Measurements from ENCODE around the gene TSR3. TPM values are rescaled to one million over a fixed set of nuclear protein-coding genes. Genes with fewer than 3 reads are reported as not detected.

TSR3 gene
- polyA plus RNA-seq, 1 of the 3 experiments (the other 2 are of a cell fraction), result 87.3 TPM

DNA sequence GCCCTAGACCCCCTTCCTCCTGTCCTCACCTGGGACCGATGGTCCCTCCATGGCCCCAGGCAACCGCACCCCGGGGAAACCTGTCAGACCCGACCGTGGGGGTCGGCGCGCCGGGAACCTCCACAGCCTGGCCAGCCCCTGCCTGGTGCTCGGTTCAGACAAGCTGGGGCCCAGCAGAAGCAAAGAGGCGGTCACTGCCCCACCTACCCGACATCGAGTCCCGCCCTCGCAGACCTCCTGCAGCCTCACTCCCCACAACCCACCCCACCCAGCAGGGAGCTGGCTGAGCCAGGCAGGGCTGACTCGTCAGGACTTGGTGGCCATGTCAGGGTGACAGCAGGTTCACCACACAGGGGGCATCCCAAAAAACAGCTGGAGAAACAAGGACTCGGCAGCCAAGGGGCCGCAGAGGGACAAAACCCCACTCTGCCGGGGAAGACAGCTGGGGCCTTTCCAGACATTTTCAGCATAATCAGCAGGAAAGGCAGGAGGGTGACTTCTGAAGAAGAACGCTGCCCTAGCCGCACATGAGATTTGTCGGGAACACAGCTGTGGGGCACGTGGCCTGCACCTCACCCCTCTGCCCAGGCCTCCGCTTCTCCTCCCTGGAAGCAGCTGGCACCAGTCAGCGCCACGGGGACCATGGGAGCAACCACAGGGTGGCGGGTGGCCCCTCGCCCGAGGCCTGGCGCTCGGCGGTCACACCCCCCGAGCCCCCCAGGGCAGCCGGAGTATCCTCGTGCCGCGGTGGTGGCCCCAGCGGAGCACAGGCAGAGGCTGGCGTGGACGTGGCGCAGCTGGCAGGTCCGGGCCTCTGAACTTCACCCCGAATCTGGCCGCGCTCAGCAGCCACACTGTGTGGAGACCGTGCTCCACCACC is 23.0 kb upstream of the TSR3 start:
- POLR2A ChIA-PET, result no interaction called here

DNA sequence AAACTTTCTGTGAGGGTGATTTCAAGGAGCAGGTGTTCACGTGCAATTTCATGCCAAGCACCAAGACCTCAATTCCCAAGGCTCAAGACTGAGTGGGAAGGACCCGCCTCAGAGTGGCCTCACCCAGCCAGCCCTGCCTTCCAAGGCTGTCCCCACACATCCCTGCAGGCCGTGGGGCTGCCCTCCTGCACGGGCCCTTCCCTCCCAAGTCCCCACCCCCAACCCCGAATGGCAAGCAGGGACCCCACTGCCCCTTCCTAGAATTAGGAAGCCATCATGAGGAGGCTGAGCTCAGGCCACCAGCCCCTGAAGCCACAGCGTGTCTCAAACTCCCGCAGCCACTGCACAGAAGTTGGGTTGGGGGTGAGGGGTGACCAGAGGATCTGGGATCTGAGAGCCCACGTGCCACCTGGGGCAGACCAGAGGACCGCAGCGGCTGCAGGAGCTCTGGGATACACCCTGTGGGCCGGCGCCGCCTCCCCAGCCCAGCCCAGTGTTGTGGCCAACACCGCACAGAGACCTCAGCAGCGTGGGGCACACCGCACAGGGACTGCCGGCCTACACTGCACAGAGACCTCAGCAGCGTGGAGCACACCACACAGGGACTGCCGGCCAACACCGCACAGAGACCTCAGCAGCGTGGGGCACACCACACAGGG is 20.7 kb upstream of the TSR3 start:
- Histone ChIP-seq H3F3A (replicated peaks; ENCODE audit: insufficient read depth) (no peaks in the 10 kb centered on the region), H3K27me3 (ENCODE audit: insufficient read depth) (no peaks in the 10 kb centered on the region), H3K4me2 (no peak overlapping the region), H3K36me3 (replicated peaks in 1 of 2; ENCODE audit: control insufficient read depth in 1 of 2, insufficient read depth in 2 of 2, low read length in 1 of 2) (peaks cover 3 to 13% of the 10 kb centered on the region in 2 experiments), H3K4me1 (ENCODE audit: control insufficient read depth in 1 of 2, insufficient read depth in 2 of 2, low read depth in 1 of 2, low read length in 1 of 2) (no peaks in the 10 kb centered on the region), H3K4me3 (ENCODE audit: low read depth in 2 of 2, low read length in 1 of 2) (no peak overlapping the region), H4K20me1 (ENCODE audit: insufficient read depth) (no peaks in the 10 kb centered on the region), H2AFZ (ENCODE audit: low read depth) (no peak overlapping the region), H3K9me3 (no peaks in the 10 kb centered on the region), H3K9ac (no peak overlapping the region), H3K79me2 (ENCODE audit: insufficient read depth) (no peaks in the 10 kb centered on the region; the same call in 1 of the 2 replicates), H3K9me2 (no peaks in the 10 kb centered on the region), H3K27ac (ENCODE audit: low read depth in 2 of 2, low read length in 1 of 2) (no peak overlapping the region)
- TF ChIP-seq JUND (IDR thresholded peaks at IDR 0.05), result no peak
- no peak for TF ChIP-seq RFX5 (IDR thresholded peaks at IDR 0.05; ENCODE audit: low read length)
- TF ChIP-seq FOSL2 (IDR thresholded peaks at IDR 0.05; ENCODE audit: borderline replicate concordance, low read depth), result no peak
- TF ChIP-seq GABPA (IDR thresholded peaks at IDR 0.05; ENCODE audit: low read depth), result no peak
- TF ChIP-seq RXRA (IDR thresholded peaks at IDR 0.05; ENCODE audit: borderline replicate concordance, low read depth), result no peak
- no peak for TF ChIP-seq YY1 (IDR thresholded peaks at IDR 0.05; ENCODE audit: low read depth)
- no peak for TF ChIP-seq GATA2 (CRISPR knock-in tag; IDR thresholded peaks at IDR 0.05)
- no peak for TF ChIP-seq TEAD4 (IDR thresholded peaks at IDR 0.05; ENCODE audit: borderline replicate concordance, insufficient read depth)
- no peak for TF ChIP-seq FOXJ3 (CRISPR knock-in tag; IDR thresholded peaks at IDR 0.05)
- TF ChIP-seq EP300 (IDR thresholded peaks at IDR 0.05; ENCODE audit: borderline replicate concordance in 1 of 2, low read depth in 1 of 2, low read length in 1 of 2), result no peak
- TF ChIP-seq RCOR1 (IDR thresholded peaks at IDR 0.05; ENCODE audit: low read length), result no peak
- TF ChIP-seq POLR2AphosphoS5 (IDR thresholded peaks at IDR 0.05; ENCODE audit: low read depth, low read length), result no peak
- TF ChIP-seq, protein P1, sequence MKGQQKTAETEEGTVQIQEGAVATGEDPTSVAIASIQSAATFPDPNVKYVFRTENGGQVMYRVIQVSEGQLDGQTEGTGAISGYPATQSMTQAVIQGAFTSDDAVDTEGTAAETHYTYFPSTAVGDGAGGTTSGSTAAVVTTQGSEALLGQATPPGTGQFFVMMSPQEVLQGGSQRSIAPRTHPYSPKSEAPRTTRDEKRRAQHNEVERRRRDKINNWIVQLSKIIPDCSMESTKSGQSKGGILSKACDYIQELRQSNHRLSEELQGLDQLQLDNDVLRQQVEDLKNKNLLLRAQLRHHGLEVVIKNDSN (IDR thresholded peaks at IDR 0.05; ENCODE audit: borderline replicate concordance, low read depth), result no peak
- no peak for TF ChIP-seq SIN3A (IDR thresholded peaks at IDR 0.05; ENCODE audit: borderline replicate concordance, low read depth, low read length)
- TF ChIP-seq, protein P2, sequence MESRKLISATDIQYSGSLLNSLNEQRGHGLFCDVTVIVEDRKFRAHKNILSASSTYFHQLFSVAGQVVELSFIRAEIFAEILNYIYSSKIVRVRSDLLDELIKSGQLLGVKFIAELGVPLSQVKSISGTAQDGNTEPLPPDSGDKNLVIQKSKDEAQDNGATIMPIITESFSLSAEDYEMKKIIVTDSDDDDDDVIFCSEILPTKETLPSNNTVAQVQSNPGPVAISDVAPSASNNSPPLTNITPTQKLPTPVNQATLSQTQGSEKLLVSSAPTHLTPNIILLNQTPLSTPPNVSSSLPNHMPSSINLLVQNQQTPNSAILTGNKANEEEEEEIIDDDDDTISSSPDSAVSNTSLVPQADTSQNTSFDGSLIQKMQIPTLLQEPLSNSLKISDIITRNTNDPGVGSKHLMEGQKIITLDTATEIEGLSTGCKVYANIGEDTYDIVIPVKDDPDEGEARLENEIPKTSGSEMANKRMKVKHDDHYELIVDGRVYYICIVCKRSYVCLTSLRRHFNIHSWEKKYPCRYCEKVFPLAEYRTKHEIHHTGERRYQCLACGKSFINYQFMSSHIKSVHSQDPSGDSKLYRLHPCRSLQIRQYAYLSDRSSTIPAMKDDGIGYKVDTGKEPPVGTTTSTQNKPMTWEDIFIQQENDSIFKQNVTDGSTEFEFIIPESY (IDR thresholded peaks at IDR 0.05; ENCODE audit: borderline replicate concordance, low read depth), result no peak
- TF ChIP-seq TCF12 (IDR thresholded peaks at IDR 0.05), result no peak
- TF ChIP-seq, protein P3, sequence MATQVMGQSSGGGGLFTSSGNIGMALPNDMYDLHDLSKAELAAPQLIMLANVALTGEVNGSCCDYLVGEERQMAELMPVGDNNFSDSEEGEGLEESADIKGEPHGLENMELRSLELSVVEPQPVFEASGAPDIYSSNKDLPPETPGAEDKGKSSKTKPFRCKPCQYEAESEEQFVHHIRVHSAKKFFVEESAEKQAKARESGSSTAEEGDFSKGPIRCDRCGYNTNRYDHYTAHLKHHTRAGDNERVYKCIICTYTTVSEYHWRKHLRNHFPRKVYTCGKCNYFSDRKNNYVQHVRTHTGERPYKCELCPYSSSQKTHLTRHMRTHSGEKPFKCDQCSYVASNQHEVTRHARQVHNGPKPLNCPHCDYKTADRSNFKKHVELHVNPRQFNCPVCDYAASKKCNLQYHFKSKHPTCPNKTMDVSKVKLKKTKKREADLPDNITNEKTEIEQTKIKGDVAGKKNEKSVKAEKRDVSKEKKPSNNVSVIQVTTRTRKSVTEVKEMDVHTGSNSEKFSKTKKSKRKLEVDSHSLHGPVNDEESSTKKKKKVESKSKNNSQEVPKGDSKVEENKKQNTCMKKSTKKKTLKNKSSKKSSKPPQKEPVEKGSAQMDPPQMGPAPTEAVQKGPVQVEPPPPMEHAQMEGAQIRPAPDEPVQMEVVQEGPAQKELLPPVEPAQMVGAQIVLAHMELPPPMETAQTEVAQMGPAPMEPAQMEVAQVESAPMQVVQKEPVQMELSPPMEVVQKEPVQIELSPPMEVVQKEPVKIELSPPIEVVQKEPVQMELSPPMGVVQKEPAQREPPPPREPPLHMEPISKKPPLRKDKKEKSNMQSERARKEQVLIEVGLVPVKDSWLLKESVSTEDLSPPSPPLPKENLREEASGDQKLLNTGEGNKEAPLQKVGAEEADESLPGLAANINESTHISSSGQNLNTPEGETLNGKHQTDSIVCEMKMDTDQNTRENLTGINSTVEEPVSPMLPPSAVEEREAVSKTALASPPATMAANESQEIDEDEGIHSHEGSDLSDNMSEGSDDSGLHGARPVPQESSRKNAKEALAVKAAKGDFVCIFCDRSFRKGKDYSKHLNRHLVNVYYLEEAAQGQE (IDR thresholded peaks at IDR 0.05; ENCODE audit: low read depth, low read length), result no peak
- no peak for TF ChIP-seq MEF2A (IDR thresholded peaks at IDR 0.05; ENCODE audit: borderline replicate concordance, low read depth)
- TF ChIP-seq NFIC (IDR thresholded peaks at IDR 0.05; ENCODE audit: borderline replicate concordance), result no peak
- POLR2A ChIA-PET, result no interaction called here
- CTCF ChIA-PET, result no interaction called here
- 93% methylated on average over 7 of the region's 21 CpGs for WGBS (ENCODE audit: low lambda C conversion rate)
- no peak for DNase-seq

More for the DNA sequence above, 23.0 kb upstream of the TSR3 start:
- Histone ChIP-seq H2AFZ (ENCODE audit: low read depth) (no peak overlapping the region), H3K36me3 (replicated peaks in 1 of 2; ENCODE audit: control insufficient read depth in 1 of 2, insufficient read depth in 2 of 2, low read length in 1 of 2) (peaks cover 0 to 10% of the 10 kb centered on the region in 2 experiments), H3K27ac (ENCODE audit: low read depth in 2 of 2, low read length in 1 of 2) (no peak overlapping the region), H3K9ac (no peak overlapping the region), H3K79me2 (ENCODE audit: insufficient read depth) (peaks cover 9% of the 10 kb centered on the region; the same call in 1 of the 2 replicates), H3K4me1 (ENCODE audit: control insufficient read depth in 1 of 2, insufficient read depth in 2 of 2, low read depth in 1 of 2, low read length in 1 of 2) (peaks cover 9% of the 10 kb centered on the region in 2 experiments; a peak in 3 of 4 replicates), H3K4me3 (ENCODE audit: low read depth in 2 of 2, low read length in 1 of 2) (no peak overlapping the region), H3K9me3 (no peaks in the 10 kb centered on the region), H3K27me3 (ENCODE audit: insufficient read depth) (no peaks in the 10 kb centered on the region), H3K9me2 (no peaks in the 10 kb centered on the region), H4K20me1 (ENCODE audit: insufficient read depth) (no peaks in the 10 kb centered on the region), H3K4me2 (no peak overlapping the region), H3F3A (replicated peaks; ENCODE audit: insufficient read depth) (no peaks in the 10 kb centered on the region)
- TF ChIP-seq EZH2phosphoT487 (IDR thresholded peaks at IDR 0.05; ENCODE audit: borderline replicate concordance, low read depth), result no peak
- no peak for DNase-seq
- 94% methylated on average over 18 of the region's 46 CpGs for WGBS (ENCODE audit: low lambda C conversion rate)
- CTCF ChIA-PET, result interaction anchor here (1.1 to 1.3 kb wide), 2 partner anchors 11 to 31 kb away, joined by 3 to 6 read pairs; no protein-coding TSS in a partner anchor

Data from SK-N-SH (cell line).